Large intestine (tissue), 3 donors: Measurements from ENCODE around the gene ONECUT2. TPM values are rescaled to one million over a fixed set of nuclear protein-coding genes. Genes with fewer than 3 reads are reported as not detected.

Experiments used
- DNase-seq, 2 donors: peaks; one replicate each; pipeline versions ENCODE4 v3.0.0 to v3.0.0-alpha.2; 2013
- H3K27ac ChIP-seq: one replicate; pipeline ENCODE4 v1.5.1; 2013; ENCODE audit warnings: low read length
- H3K27me3 ChIP-seq: 2 replicates; pipeline ENCODE4 v1.6.1; 2013; ENCODE audit warnings: low read length; ENCODE audit not compliant: control insufficient read depth, insufficient read depth
- H3K36me3 ChIP-seq: 2 replicates; pipeline ENCODE4 v1.6.1; 2013; ENCODE audit warnings: low read length; ENCODE audit not compliant: control insufficient read depth, insufficient read depth
- H3K4me1 ChIP-seq: one replicate; pipeline ENCODE4 v1.6.1; 2013; ENCODE audit warnings: low read length; ENCODE audit not compliant: control insufficient read depth, insufficient read depth
- H3K4me3 ChIP-seq: one replicate; pipeline ENCODE4 v1.5.1; 2013; ENCODE audit warnings: low read length
- H3K9me3 ChIP-seq: one replicate; pipeline ENCODE4 v1.6.1; 2013; ENCODE audit warnings: mild to moderate bottlenecking, low read depth, low read length, moderate library complexity; ENCODE audit not compliant: control insufficient read depth
- WGBS: methylation state at CpG from one replicate; pipeline ENCODE4 v1.1.5; 2013; ENCODE audit warnings: low lambda C conversion rate; ENCODE audit not compliant: insufficient coverage; 5-methylcytosine and 5-hydroxymethylcytosine counted together
- polyA plus RNA-seq: library from polyadenylated mRNA; unstranded; fragments of 120-200 nt; gene quantifications from one replicate; pipeline ENCODE4 v1.2.1, GENCODE V29; 2013

The ONECUT2 gene
- polyA plus RNA-seq, 1 donor, result 16.1 TPM

- Histone ChIP-seq H3K4me3 (no peak overlapping the region), H3K27ac (no peak overlapping the region), H3K4me1 (no peaks in the 10 kb centered on the region), H3K27me3 (peaks cover 21% of the 10 kb centered on the region), H3K9me3 (peaks cover 3% of the 10 kb centered on the region), H3K36me3 (no peaks in the 10 kb centered on the region)
- peak in 1 of 2 donors; percentile 40 for DNase-seq
- 67% methylated on average over 1 of the region's 3 CpGs for WGBS
Measured at GRCh38 chr18:57422313-57422872, 12.8 kb upstream of the ONECUT2 start.

DNA sequence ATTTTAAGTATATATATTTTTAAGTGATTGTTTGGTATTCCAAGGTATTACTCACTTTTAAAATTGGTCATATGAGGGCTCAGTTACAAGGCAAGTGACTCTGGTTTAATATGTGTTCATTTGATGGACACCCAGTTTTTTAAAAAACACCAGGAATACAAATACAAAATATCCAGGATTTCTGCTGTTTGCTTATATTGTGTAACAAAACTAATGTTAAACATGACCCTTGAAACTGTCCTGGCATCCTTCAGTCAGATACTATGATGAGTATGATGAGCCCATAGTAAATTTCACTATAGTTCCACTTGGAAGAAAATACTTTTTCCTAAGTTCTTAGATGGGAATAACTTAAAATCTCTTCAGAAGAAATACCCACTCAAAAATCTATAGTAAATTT, 11.4 kb upstream of the ONECUT2 start:
- no peaks in the 10 kb centered on the region for H3K36me3 ChIP-seq
- no peak overlapping the region for H3K27ac ChIP-seq
- peaks cover 15% of the 10 kb centered on the region for H3K9me3 ChIP-seq
- no peak for DNase-seq
- H3K27me3 ChIP-seq, result peaks cover 34% of the 10 kb centered on the region
- H3K4me3 ChIP-seq, result no peak overlapping the region
- no peaks in the 10 kb centered on the region for H3K4me1 ChIP-seq

GRCh38 chr18:57425096-57425495, 10.1 kb upstream of the ONECUT2 start:
- Histone ChIP-seq H3K9me3 (peaks cover 17% of the 10 kb centered on the region), H3K4me3 (no peak overlapping the region), H3K4me1 (no peaks in the 10 kb centered on the region), H3K27ac (no peak overlapping the region), H3K27me3 (peaks cover 47% of the 10 kb centered on the region), H3K36me3 (no peaks in the 10 kb centered on the region)
- 100% methylated on average over 2 of the region's 5 CpGs for WGBS
- DNase-seq, result no peak

GRCh38 chr18:57426187-57426586, 9.0 kb upstream of the ONECUT2 start:
- Histone ChIP-seq H3K27ac (no peak overlapping the region), H3K9me3 (peaks cover 17% of the 10 kb centered on the region), H3K4me3 (no peak overlapping the region), H3K36me3 (no peaks in the 10 kb centered on the region), H3K27me3 (peaks cover 58% of the 10 kb centered on the region), H3K4me1 (no peaks in the 10 kb centered on the region)
- WGBS, result 83% methylated on average over 2 of the region's 4 CpGs
- DNase-seq, result no peak

- Histone ChIP-seq H3K36me3 (no peaks in the 10 kb centered on the region), H3K9me3 (peaks cover 17% of the 10 kb centered on the region), H3K27ac (no peak overlapping the region), H3K27me3 (peaks cover 72% of the 10 kb centered on the region), H3K4me1 (no peaks in the 10 kb centered on the region), H3K4me3 (peak overlapping the region; percentile 19)
- DNase-seq, result peak in 1 of 2 donors; percentile 39
- WGBS, result no CpG with 5 or more reads among the region's 80 CpGs
Measured at GRCh38 chr18:57427429-57428201, 7.6 kb upstream of the ONECUT2 start.

DNA sequence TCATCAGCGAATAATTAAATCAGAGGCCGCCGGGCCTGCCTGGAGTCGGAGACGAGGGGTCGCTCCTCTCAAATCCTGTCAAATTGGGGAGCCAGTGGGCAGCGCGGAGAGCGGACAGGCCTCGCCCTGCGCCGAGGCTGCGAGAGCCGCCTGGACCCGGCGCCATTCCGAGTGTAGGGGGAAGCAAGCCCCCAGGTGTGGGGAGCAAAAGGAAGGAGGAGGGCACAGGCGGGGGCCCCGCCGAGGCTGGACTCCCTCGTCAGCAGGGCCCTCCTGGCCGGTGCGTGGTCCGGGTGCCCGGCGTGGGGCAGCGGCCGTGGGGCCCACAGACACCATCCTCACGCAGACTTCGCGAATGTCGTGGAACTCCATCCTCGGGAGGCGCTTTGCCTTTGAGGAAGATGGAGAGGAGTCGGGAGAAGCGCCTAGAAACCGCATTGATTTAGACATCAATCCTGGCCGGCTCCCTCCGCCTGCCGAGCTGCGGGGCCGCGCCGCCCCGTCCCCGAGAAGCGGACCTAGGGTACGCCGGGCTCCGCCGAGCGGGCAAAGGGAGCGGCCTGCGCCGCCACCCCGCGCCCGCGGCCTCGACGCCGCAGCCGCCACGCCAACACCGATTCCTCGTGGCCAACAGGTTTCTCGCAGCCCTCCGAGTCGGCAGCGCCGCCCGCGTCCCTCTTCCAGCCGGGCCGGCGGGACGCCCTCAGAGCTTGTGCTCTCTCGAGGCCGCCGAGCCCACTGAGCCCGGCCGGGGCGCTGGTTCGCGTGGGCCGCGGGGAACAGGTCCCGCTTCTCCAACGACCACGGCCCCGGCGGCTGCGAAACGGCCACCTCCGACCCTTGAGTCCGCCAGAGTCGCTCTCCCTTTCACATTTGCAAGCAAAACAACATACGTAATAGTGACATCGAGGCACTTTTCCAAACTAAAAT, 6.7 kb upstream of the ONECUT2 start:
- WGBS, result 17% methylated on average over 3 of the region's 99 CpGs
- no peak overlapping the region for H3K27ac ChIP-seq
- peak in 1 of 2 donors; percentile 32 for DNase-seq
- H3K9me3 ChIP-seq, result peaks cover 17% of the 10 kb centered on the region
- peak overlapping the region; percentile 19 for H3K4me3 ChIP-seq
- H3K27me3 ChIP-seq, result peaks cover 81% of the 10 kb centered on the region
- H3K4me1 ChIP-seq, result no peaks in the 10 kb centered on the region
- H3K36me3 ChIP-seq, result no peaks in the 10 kb centered on the region

DNA sequence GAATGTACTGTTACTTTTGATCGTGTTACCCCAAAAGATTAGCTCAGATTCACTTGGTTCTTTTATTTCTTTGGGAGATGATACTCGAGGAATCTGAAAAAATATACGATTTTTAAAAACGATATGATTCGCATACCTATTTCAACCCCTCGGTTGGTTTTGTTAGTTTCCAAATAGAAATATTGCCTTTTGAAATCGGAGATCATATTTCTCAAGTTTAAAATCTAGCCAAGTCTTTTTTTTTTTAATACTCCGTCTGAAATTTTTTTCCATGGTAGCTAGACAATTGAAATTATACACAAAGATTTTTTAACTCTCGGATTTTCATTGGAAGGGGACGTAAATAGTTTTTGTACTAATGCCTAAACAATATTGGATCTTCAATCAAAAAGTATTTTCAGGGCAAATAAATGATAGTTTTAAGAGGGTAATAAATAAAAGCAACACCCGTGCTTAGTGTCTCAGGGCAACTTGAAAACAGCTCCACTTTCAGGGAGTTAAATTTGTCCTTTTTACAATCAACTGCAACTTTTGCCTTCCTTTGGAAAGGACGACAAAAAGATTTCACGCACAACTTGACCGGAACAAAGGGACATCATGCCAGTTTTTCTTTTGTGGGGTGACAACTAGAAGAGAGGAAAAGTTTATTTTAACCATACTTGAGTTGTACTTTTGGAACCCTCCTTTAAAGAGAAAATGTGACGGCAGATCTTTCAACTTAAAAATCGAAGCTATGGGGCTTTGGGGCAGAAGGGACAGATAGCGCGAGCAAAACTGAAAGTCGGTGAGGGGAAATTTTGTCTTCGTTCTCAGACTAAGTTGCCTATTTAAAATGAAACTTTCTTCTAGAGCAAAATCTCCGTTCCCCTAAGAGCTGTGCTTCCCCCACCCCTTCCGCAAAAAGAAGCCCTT, 5.8 kb upstream of the ONECUT2 start:
- peaks cover 6% of the 10 kb centered on the region for H3K4me1 ChIP-seq
- no peak overlapping the region for H3K4me3 ChIP-seq
- H3K36me3 ChIP-seq, result no peaks in the 10 kb centered on the region
- H3K9me3 ChIP-seq, result peaks cover 17% of the 10 kb centered on the region
- no peak overlapping the region for H3K27ac ChIP-seq
- H3K27me3 ChIP-seq, result peaks cover 90% of the 10 kb centered on the region
- peak in 1 of 2 donors; percentile 16 for DNase-seq
- 47% methylated on average over 13 of the region's 22 CpGs for WGBS

GRCh38 chr18:57430079-57431001, 4.8 kb upstream of the ONECUT2 start:
- no peak overlapping the region for H3K4me3 ChIP-seq
- no peak overlapping the region for H3K27ac ChIP-seq
- WGBS, result no CpG with 5 or more reads among the region's 34 CpGs
- H3K4me1 ChIP-seq, result peaks cover 6% of the 10 kb centered on the region
- peaks cover 17% of the 10 kb centered on the region for H3K9me3 ChIP-seq
- peak in 1 of 2 donors; percentile 18 for DNase-seq
- H3K27me3 ChIP-seq, result peaks cover 88% of the 10 kb centered on the region
- no peaks in the 10 kb centered on the region for H3K36me3 ChIP-seq

- DNase-seq, result no peak
- WGBS, result no CpG with 5 or more reads among the region's 10 CpGs
- peaks cover 6% of the 10 kb centered on the region for H3K4me1 ChIP-seq
- peaks cover 89% of the 10 kb centered on the region for H3K27me3 ChIP-seq
- peaks cover 17% of the 10 kb centered on the region for H3K9me3 ChIP-seq
- H3K36me3 ChIP-seq, result no peaks in the 10 kb centered on the region
- H3K4me3 ChIP-seq, result no peak overlapping the region
- no peak overlapping the region for H3K27ac ChIP-seq
Measured at GRCh38 chr18:57431002-57431382, 4.2 kb upstream of the ONECUT2 start.
